Measurements from ENCODE around the gene LTBP3.

GRCh38 chr11:65537620-65538231, 20.4 kb downstream of the LTBP3 start:
- TF ChIP-seq CTCF (IDR thresholded peaks at IDR 0.05; ENCODE audit: low read depth, low read length, poor library complexity, severe bottlenecking) (no peak), EZH2phosphoT487 (IDR thresholded peaks at IDR 0.05; ENCODE audit: borderline replicate concordance, low read length) (no peak)

All from DOHH2 (cell line).